GM10847 (cell line): Measurements from ENCODE around the gene CXCL9.

Experiments used
- POLR2A ChIP-seq: IDR thresholded peaks from 2 replicates; pipeline ENCODE4 v1.6.1; 2011; ENCODE audit not compliant: insufficient read length; ENCODE audit errors: extremely low read depth

Gene CXCL9

DNA sequence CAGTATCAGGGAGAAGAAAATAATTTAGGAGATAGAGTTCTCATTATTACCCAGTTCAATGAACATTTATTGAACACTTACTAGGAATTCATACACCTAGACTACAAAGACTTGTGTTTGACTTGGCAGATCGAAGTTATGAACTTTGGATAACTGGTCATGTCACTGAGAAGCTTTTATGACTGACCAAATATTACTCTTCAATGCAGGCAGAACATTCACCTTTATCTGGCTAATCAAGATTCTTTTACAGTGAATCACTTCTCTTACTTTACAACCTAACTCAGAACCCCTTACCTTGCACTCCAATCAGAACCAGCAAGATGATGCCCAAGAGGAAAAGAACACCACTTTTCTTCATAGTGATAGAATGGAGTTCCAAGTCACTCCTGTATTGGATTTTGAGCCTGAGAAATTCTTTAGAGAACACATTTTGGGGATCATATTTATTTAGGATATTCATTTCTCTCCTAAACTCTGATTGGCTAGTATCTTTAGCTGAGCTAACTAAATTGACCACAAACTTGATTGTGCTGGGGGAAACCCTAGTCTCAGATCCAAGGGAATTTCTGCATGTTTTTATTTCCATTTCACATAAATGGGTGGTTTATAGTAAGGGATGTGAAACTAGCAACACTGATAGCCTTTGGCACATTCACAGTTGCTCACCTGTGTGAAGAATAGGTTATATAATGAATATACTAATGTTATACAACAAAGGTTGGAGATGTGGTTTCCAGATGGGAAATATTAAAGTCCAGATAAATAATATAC, at the start of gene CXCL9:
Gene CXCL9 (minus strand): TSS at position 421 of the 774 bp plus-strand sequence. CDS start 60 bp downstream, at position 361.
- TF ChIP-seq POLR2A: no peak

DNA sequence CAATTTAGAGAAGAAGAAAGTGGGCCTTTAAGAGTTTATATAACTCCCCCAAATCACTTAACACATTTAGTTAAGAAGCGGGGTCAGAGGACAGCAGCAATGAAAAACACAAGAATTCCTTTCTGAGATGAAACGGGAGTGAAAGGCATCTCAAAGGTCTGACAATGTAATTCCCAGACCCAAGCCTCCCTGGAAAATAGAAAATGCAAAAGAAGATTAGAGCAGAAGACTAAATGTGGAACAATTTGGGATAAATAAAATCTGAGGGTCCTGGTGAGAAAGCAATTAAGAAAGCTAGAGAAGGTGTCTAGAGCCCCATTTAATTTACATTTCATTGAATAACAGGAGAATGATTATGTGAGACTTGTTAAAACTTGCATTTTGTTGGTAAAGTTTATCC, 48.1 kb upstream of the CXCL9 start:
- TF ChIP-seq POLR2A: no peak

DNA sequence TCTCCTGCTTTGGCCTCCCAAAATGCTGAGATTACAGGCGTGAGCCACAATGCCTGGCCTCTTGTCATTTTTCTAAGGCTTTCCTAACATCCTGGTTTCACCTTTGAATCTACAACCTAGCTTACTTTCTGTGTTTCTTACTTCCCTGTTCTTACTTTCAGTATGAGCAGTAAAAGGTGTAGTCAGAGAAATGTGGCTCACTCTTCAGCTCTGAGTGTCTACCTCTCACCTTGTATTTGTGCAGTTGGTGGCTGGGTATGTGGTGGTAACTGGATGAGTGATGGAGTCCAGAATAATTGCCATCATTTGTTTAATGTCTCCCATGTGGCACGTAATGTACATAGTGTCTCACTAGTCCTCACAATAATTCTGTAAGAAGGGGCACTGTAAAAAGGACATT, 47.7 kb upstream of the CXCL9 start:
- TF ChIP-seq POLR2A: no peak

DNA sequence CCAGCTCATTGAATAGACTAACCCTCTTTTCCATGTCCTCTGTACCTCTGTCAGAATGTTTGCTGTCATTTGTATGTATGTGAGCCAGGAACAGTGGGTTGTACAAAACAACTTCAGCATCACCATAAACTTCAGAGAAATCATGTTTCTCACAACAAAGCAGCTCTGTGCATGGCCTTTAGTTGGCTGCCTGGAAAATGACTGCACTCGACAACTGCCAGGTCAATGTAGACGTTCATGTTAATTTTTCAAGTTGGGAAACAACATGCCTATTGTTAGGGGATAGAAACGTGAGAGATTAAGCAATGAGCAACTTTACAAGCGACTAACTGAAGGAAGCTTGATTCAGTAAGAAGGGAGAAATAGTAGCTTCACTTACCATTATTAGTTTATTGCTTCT, 46.4 kb upstream of the CXCL9 start:
- no peak for TF ChIP-seq POLR2A

DNA sequence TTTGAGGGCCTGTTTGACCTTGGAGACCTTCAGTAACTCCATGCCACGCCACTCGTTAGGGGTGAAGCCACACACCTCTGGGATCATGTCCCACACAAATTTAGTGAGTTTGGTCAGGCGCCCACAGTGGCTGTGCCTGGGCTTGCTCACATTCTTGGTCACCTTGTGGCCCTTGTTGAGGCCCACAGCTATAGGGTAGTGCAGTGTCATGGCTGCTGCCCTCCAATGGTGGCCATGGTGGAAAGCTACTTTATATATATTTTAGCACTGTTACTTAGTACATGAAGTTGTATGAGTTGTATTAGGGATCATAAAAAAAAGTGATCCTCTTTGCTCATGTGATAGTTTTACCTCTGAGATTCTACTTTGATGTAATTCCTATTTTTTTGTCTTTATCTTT, 29.5 kb upstream of the CXCL9 start:
- TF ChIP-seq POLR2A: no peak

DNA sequence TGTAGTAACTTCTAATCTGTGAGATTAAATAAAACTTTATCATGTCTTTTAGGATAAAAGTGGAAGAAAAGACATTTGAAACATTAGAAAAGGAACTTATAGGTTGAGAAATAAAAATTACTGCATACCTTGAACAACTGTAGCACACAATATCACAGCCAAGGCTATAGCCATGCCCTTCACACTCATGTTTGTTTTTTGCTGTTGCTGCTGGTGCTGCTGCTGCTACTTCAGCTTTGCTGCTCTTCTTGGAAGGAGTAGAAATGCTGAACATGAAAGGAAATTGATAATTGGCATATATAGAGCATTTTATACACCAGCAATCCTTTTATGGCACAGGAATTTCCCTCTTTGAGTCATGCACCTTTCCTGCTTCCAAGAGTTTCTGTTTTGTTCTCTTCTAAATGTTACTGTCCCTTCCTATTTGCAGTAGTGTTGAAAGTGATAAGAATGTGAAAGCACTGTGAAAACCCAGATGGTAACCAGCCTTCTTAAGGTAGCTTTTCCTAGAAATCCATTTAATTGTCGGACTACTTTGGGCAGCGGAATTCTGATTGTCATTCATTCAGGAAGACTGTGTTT, 28.6 kb upstream of the CXCL9 start, which contains the start of gene CXCL11:
Gene CXCL11 (minus strand): TSS at position 272 of the 582 bp plus-strand sequence. CDS start 83 bp downstream, at position 189.
- TF ChIP-seq POLR2A: no peak

DNA sequence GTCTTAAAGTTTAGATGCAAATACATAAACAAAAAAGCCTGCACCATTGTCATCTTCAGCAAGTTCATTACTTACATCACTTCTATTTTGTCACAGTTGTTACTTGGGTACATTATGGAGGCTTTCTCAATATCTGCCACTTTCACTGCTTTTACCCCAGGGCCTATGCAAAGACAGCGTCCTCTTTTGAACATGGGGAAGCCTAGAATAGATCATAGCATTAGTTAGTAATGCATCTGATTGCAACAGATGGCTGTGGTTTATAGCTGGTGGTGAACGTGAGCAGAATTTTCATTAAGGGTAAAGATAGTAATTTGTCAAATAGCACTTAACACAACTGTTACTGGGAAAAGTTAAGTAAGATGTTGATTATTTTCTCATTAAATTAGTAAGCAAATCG, 27.8 kb upstream of the CXCL9 start:
- no peak for TF ChIP-seq POLR2A

DNA sequence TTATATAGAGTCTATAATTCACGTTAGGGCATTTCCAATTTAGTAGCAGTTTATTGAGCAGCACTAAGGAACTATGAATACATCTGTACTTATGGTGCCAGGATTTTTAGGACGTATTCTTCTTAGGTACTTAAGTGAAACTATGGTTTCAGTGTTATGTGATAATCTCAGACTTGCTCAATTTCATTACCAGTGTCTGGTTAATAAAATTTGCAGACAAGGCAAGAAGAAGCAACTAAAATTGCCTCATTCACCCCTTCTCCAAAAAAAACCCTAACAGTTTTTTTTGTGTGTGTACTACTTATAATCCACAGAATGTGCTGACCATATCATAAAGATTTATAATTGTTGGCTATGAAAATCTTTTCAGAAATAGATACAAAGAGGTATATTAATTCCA, 22.0 kb upstream of the CXCL9 start:
- TF ChIP-seq POLR2A: no peak

DNA sequence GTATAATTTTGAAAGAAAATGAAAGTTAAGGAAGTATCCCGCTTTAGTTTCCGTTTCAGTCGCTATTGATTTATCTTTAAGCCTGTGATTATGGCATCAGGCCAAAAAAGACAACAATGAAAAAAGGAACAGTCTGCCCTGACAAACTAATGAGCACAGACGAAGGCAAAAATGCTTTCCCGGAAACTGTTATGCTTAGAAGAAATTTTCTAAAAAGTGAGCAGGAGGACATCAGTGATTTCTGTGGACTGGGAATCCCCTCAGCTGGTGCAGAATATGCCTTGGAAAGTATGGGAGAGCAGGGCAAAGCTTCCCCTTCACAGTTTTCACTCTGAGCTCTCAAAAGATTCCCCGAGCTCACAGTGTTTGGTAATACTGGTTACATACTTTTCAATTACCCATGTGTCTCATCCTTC, 21.0 kb upstream of the CXCL9 start:
- TF ChIP-seq POLR2A: no peak

DNA sequence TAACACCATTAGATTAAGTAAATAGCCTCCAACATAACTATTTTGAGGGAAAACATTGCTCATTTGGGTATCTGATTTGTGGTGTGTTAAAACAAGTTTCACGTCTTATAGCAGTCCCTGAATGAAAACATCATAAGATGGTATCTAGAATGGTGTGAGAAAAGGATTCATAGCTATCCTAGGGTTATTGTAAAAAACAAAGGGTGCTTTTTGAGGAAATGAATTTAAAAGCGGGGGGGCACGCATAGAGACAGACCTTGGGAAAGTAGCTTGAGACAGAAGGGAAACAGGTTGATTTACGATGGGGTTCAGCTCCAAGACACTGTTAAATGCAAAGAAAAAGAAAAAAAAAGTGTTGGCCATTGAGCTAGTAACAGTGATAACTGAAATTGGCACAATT, 16.8 kb upstream of the CXCL9 start:
- TF ChIP-seq POLR2A: no peak

DNA sequence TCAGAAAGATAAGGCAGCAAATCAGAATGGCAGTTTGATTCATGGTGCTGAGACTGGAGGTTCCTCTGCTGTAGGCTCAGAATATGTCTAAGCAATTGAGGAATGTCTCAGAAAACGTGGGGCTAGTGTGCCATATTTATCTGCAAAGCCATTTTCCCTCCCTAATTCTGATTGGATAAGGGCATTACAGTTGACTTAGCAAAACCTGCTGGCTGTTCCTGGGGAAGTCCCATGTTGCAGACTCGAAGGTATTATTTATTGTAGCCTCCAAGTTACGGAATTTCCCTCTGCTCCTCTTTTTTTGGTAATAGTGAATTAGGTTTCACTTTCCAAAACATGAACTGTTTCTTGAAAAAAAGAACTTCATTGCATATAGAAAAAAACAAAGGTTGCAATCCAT, 16.1 kb upstream of the CXCL9 start, which contains the start of gene CXCL10:
Gene CXCL10 (minus strand): TSS at position 109 of the 400 bp plus-strand sequence. CDS start 66 bp downstream, at position 43.
- TF ChIP-seq POLR2A: no peak

DNA sequence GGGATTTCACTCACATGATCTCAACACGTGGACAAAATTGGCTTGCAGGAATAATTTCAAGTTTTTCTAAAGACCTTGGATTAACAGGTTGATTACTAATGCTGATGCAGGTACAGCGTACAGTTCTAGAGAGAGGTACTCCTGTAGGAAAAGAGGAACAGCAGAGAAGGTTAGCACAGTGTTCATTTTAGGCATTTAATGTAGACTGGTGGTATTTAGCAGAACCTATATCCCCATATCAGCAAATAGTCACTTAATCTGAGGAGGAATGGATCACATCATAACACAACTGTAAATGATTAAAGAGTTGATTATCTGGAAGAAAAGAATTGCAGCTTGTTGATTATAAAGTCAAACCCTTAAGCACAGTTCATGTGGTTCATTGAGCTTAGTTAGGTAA, 15.4 kb upstream of the CXCL9 start:
- TF ChIP-seq POLR2A: no peak

DNA sequence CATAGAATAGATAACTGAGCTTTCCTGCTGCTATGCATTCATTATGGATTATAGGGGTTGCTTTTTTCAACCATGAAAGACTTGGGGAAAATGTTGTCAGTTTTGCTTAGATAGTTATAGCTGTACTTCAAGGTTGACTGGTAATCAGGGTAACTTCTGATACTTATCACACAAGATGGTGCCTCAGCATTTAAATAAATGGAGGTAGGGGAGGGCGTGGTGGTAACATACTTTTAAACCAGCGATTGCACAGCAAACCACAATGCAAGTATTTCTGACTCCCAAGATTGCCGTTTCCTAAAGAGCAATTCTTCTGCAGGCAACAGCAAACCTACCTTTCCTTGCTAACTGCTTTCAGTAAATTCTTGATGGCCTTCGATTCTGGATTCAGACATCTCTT, 14.7 kb upstream of the CXCL9 start:
- no peak for TF ChIP-seq POLR2A

DNA sequence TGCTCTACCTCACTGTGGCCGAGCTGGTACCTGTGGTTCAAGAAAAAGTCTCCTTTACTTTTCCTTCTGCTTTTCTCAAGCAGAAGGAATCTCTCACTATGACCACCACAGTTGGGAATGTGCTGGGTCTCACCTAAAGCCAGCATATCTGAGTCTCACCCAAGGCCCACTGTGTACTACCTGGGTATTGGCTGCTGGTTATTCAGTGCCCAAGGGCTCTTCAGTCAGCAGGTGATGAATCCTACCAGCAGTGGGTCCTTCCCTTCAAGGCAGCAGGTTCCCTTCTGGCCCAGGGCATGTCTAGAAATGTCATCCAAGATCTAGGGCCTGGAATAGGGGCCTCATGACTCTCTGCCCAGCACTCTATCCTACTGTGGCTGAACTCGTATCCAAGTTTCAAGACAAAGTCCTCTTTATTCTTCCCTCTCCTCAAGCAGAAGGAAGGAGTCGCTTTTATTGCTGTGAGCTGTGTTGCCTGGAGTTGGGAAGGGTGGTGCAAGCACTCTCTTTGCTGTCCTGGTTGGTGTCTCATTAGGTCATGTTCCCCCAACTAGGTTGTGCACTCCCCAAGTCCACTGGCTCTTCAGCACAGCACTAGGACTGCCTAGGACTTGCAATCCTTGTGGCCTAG, 9.9 kb upstream of the CXCL9 start:
- no peak for TF ChIP-seq POLR2A

DNA sequence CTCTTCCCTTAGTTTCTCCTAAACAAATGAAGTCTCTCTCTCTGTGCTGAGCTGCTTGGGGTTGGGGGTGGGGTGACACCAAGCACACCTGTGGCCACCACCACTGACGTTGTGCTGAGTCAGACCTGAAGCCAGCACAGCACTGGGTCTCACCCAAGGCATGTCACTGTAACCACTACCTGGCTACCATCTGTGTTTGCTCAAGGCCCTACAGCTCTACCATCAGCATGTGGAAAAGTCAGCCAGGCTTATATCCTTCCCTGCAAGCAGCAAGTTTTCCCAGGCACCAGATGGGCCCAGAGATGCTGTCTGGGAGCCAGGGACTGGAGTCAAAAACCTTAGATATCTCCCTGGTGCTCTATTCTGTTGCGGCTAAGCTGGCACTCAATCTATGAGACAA, 9.1 kb upstream of the CXCL9 start:
- TF ChIP-seq POLR2A: no peak

DNA sequence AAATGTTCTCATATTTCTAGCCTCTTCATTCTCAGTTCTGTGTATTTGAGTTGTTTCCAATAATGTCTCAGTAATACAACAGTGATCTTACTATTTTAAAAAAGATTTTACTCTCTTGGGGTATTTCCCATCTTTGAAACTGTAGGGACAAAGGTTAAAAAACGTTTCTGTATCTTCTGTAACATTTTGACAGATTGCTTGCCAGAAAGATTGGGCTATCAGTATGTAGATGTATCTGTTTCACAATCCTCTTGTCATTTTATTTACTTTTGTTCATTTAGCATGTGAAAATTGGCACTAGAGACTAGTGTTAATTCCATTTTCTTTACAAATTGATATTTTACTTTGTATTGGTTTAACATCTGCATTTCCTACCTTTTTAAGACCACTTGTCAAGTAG, 6.2 kb upstream of the CXCL9 start:
- no peak for TF ChIP-seq POLR2A
